WI38 (cell line): Measurements from ENCODE around the gene PRCP.

Experiments
- H3K4me3 ChIP-seq: 2 replicates; pipeline ENCODE4 v1.5.1; 2011; ENCODE audit warnings: low read depth, mild to moderate bottlenecking, control low read depth, low read length
- CTCF ChIP-seq: IDR thresholded peaks from 2 replicates; pipeline ENCODE4 v1.5.1; 2012; ENCODE audit warnings: low read depth, mild to moderate bottlenecking, control low read depth, low read length

The PRCP gene

GRCh38 chr11:82889133-82890001, 10.9 kb downstream of the PRCP start:
- no peak overlapping the region for H3K4me3 ChIP-seq
- no peak for TF ChIP-seq CTCF

GRCh38 chr11:82883853-82884252, 16.4 kb downstream of the PRCP start:
- no peak for TF ChIP-seq CTCF
- H3K4me3 ChIP-seq: no peak overlapping the region

- no peak overlapping the region for H3K4me3 ChIP-seq
- no peak for TF ChIP-seq CTCF
Observed at GRCh38 chr11:82874646-82875523, 25.3 kb downstream of the PRCP start.

GRCh38 chr11:82873919-82874333, 26.3 kb downstream of the PRCP start:
- no peak overlapping the region for H3K4me3 ChIP-seq
- TF ChIP-seq CTCF: no peak

- no peak overlapping the region for H3K4me3 ChIP-seq
- TF ChIP-seq CTCF: no peak
Observed at GRCh38 chr11:82872377-82873150, 27.7 kb downstream of the PRCP start.

GRCh38 chr11:82871646-82872045, 28.6 kb downstream of the PRCP start:
- H3K4me3 ChIP-seq: no peak overlapping the region
- TF ChIP-seq CTCF: no peak
